Thoracic aorta (tissue), 2 donors: ENCODE results near the gene CASQ2. TPM values are rescaled to one million over a fixed set of nuclear protein-coding genes. Genes with fewer than 3 reads are reported as not detected.

Experiments
- ATAC-seq: fragments of 150-250 bp; one replicate; pipeline ENCODE4 v1.8.0; 2017; ENCODE audit warnings: low read depth; ENCODE audit not compliant: insufficient number of reproducible peaks, low FRiP score
- DNase-seq: peaks from one replicate; pipeline ENCODE4 v3.0.0-alpha.2; 2020; ENCODE audit warnings: low spot score
- H3K27ac ChIP-seq, 2 donors: fragments of 200-600 bp; sonication (generic); 1 replicate in 1 of 2; 2 replicates in 1 of 2; pipeline ENCODE4 v1.5.1; 2016; ENCODE audit warnings: mild to moderate bottlenecking in 2 of 2, moderate library complexity in 2 of 2
- H3K27me3 ChIP-seq: fragments of 200-600 bp; sonication (generic); replicated peaks from 2 replicates; pipeline ENCODE4 v1.6.0; 2016; ENCODE audit warnings: mild to moderate bottlenecking; ENCODE audit not compliant: insufficient read depth
- H3K36me3 ChIP-seq: fragments of 200-600 bp; sonication (generic); one replicate; pipeline ENCODE4 v1.5.1; 2016
- H3K4me1 ChIP-seq, 2 donors: fragments of 200-600 bp; sonication (generic); 1 replicate in 1 of 2; 2 replicates in 1 of 2; pipeline versions ENCODE4 v1.5.1 to v1.6.0; 2016; ENCODE audit warnings: low read depth in 2 of 2, mild to moderate bottlenecking in 1 of 2; ENCODE audit not compliant: control insufficient read depth in 1 of 2
- H3K4me3 ChIP-seq: fragments of 200-600 bp; sonication (generic); 2 replicates; pipeline ENCODE4 v1.5.1; 2016; ENCODE audit warnings: mild to moderate bottlenecking
- H3K9me3 ChIP-seq: fragments of 200-600 bp; sonication (generic); 2 replicates; pipeline ENCODE4 v1.5.1; 2016
- total RNA-seq, 2 donors: library from RNA; depleted of rRNA; stranded (reverse); fragments of >200 nt; gene quantifications; one replicate each; pipeline versions ENCODE4 v1.1.0 to v1.2.3, GENCODE V29; 2016
- TF ChIP-seq, protein P1 (sequence below): fragments of 200-600 bp; sonication (generic); IDR thresholded peaks from one replicate; pipeline ENCODE4 v1.5.1; 2019; ENCODE audit warnings: antibody characterized with exemption

Gene CASQ2
- total RNA-seq, 2 donors from 2014 or later = 6.6 to 12.5 TPM

DNA sequence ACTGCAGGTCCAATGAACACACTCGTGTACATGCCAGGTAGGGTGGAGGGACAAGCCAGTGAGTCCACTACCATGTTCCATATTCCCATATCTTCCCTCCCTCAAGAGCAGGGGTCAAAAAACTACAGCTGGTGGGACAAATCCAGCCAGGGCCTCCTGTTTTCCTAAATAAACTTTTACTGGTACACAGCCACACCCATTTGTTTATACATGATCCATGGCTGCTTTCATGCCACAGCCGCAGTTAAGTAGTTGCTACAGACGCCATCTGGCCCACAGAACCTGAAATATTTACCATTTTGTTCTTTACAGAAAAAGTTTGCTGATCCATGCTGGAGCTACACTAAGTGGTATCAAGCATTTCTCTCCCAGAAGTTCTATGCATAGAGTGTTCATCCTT, 42.4 kb downstream of the CASQ2 start:
- Histone ChIP-seq H3K4me3 (no peak overlapping the region), H3K36me3 (no peaks in the 10 kb centered on the region), H3K4me1 (peaks cover 5 to 11% of the 10 kb centered on the region in 2 donors), H3K27me3 (no peaks in the 10 kb centered on the region), H3K27ac (no peak overlapping the region), H3K9me3 (no peaks in the 10 kb centered on the region)
- no peak for ATAC-seq
- TF ChIP-seq, protein P1, sequence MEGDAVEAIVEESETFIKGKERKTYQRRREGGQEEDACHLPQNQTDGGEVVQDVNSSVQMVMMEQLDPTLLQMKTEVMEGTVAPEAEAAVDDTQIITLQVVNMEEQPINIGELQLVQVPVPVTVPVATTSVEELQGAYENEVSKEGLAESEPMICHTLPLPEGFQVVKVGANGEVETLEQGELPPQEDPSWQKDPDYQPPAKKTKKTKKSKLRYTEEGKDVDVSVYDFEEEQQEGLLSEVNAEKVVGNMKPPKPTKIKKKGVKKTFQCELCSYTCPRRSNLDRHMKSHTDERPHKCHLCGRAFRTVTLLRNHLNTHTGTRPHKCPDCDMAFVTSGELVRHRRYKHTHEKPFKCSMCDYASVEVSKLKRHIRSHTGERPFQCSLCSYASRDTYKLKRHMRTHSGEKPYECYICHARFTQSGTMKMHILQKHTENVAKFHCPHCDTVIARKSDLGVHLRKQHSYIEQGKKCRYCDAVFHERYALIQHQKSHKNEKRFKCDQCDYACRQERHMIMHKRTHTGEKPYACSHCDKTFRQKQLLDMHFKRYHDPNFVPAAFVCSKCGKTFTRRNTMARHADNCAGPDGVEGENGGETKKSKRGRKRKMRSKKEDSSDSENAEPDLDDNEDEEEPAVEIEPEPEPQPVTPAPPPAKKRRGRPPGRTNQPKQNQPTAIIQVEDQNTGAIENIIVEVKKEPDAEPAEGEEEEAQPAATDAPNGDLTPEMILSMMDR = no peak
- no peak for DNase-seq

DNA sequence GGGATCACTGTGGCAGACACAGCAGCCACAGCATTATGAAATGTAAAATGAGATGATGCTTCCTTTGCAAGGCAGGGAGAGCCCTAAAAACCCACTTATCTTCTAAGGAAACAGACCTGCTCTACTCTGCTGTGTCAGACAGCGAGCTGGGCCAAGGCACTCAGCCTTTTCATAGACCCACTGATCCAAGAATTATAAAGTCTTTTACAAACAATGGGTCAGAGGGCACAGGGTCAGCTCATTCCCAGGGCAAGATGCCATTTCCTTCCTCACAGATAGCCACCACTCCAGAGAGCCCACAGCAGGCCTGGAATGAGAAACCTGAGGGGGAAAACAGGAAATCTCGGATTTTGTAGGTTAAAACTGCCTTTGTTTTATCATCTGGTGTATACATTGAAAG, 42.9 kb downstream of the CASQ2 start:
- no peak overlapping the region for H3K4me3 ChIP-seq
- no peak for ATAC-seq
- no peaks in the 10 kb centered on the region for H3K9me3 ChIP-seq
- TF ChIP-seq, protein P1 = no peak
- H3K36me3 ChIP-seq = no peaks in the 10 kb centered on the region
- H3K4me1 ChIP-seq = peaks cover 5 to 11% of the 10 kb centered on the region in 2 donors
- H3K27me3 ChIP-seq = no peaks in the 10 kb centered on the region
- no peak overlapping the region for H3K27ac ChIP-seq
- DNase-seq = no peak

DNA sequence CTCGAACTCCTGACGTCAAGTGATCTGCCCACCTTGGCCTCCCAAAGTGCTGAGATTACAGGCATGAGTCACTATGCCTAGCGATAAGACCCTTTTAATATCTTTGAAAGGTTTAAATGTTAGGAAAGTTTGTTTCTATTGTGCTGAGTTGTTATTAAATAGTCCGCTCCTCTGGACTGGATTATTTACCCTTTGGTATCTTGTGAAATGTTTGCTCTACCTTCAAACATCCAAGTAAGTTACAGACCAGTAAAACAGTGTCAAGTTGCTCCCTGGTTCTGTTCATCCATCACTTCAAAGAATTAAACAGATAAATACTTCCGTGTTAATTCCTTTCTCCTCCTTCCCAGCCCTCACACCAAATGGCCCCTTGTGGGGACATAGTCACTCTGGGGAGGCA, 44.8 kb downstream of the CASQ2 start:
- no peaks in the 10 kb centered on the region for H3K27me3 ChIP-seq
- no peak for ATAC-seq
- TF ChIP-seq, protein P1 = no peak

DNA sequence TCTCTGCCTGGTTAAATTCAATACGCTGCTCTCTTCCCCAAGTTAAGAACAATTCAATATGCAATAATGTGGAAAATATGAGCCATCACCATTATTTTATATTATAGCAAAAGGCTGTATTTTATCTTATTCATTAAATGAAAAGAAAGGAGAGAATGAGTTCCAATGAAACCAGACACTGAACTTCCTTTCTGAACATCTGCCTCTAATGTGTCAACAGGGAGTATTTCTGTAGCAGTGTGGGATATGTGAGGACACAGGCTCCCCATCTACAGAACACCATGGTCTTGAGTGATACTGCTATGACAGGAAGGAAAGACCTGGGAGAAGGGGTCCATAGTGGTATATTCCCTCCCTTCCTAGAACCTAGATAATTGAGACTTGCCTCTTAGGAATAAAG, 46.3 kb downstream of the CASQ2 start:
- TF ChIP-seq, protein P1 = no peak
- Histone ChIP-seq H3K4me3 (no peak overlapping the region), H3K27ac (no peak overlapping the region), H3K4me1 (no peaks in the 10 kb centered on the region), H3K36me3 (no peaks in the 10 kb centered on the region), H3K27me3 (no peaks in the 10 kb centered on the region), H3K9me3 (no peaks in the 10 kb centered on the region)
- DNase-seq (no peak), ATAC-seq (no peak)

More for the DNA sequence above, 44.8 kb downstream of the CASQ2 start:
- DNase-seq = no peak
- no peaks in the 10 kb centered on the region for H3K9me3 ChIP-seq
- H3K36me3 ChIP-seq = no peaks in the 10 kb centered on the region
- H3K4me1 ChIP-seq = peaks cover 5 to 11% of the 10 kb centered on the region in 2 donors
- H3K27ac ChIP-seq = no peak overlapping the region
- no peak overlapping the region for H3K4me3 ChIP-seq

DNA sequence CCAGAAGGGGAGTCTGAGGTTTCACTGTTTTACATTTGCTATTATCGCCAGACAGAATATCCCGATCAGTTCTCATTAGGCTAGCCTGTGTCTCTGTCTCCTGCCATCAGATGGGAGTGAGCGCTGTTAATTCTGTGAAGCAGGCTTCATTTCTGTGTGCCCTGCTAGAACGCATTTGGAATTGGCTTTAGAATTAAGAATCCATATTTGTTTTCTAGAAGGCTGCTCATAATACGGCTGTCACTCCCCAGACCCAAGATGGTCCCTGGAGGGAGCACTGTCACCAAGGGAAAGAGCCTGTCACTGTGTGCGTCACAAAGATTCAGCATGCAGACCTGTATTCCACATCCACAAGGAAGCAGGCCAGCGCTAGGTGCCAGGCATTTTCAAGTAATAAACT, 49.2 kb downstream of the CASQ2 start:
- Histone ChIP-seq H3K27ac (no peak overlapping the region), H3K27me3 (no peaks in the 10 kb centered on the region), H3K9me3 (no peaks in the 10 kb centered on the region), H3K4me1 (no peaks in the 10 kb centered on the region), H3K4me3 (no peak overlapping the region), H3K36me3 (no peaks in the 10 kb centered on the region)
- ATAC-seq (no peak), DNase-seq (no peak)
- TF ChIP-seq, protein P1 = no peak
